Small intestine (tissue), 7 donors: ENCODE results near the gene WNT3A. TPM values are rescaled to one million over a fixed set of nuclear protein-coding genes. Genes with fewer than 3 reads are reported as not detected.

ENCODE experiments used
- DNase-seq, 2 donors: peaks; one replicate each; pipeline versions ENCODE4 v3.0.0 to v3.0.0-alpha.2; 2013
- FAIRE-seq: peaks from 2 replicates; lab custom pipeline; 2012; peaks lifted over from hg19 to GRCh38; lab: Jason Lieb, UNC
- H3K27ac ChIP-seq, 3 donors: one replicate each; pipeline ENCODE4 v1.5.1; 2013; ENCODE audit warnings: low read length in 2 of 3, mild to moderate bottlenecking in 2 of 3, control low read depth in 1 of 3, inconsistent platforms in 1 of 3, low read depth in 1 of 3, moderate library complexity in 1 of 3
- H3K27me3 ChIP-seq, 3 donors: one replicate each; pipeline ENCODE4 v1.6.1; 2013; ENCODE audit warnings: low read length in 3 of 3, inconsistent platforms in 1 of 3; ENCODE audit not compliant: control insufficient read depth in 3 of 3, insufficient read depth in 3 of 3
- H3K36me3 ChIP-seq, 3 donors: one replicate each; pipeline ENCODE4 v1.6.1; 2013; ENCODE audit warnings: low read length in 3 of 3, inconsistent platforms in 1 of 3, low read depth in 1 of 3, mild to moderate bottlenecking in 1 of 3, moderate library complexity in 1 of 3; ENCODE audit not compliant: control insufficient read depth in 3 of 3, insufficient read depth in 2 of 3
- H3K4me1 ChIP-seq, 3 donors: one replicate each; pipeline ENCODE4 v1.6.1; 2013; ENCODE audit warnings: low read length in 2 of 3, inconsistent platforms in 1 of 3, low read depth in 1 of 3, mild to moderate bottlenecking in 1 of 3, moderate library complexity in 1 of 3; ENCODE audit not compliant: control insufficient read depth in 3 of 3, insufficient read depth in 2 of 3
- H3K4me3 ChIP-seq, 3 donors: one replicate each; pipeline ENCODE4 v1.5.1; 2013; ENCODE audit warnings: low read length in 3 of 3, control low read depth in 1 of 3, inconsistent platforms in 1 of 3, low read depth in 1 of 3, mild to moderate bottlenecking in 1 of 3, moderate library complexity in 1 of 3
- H3K9me3 ChIP-seq, 2 donors: one replicate each; pipeline ENCODE4 v1.6.1; 2013; ENCODE audit warnings: low read depth in 1 of 2, low read length in 1 of 2; ENCODE audit not compliant: control insufficient read depth in 2 of 2, insufficient read depth in 1 of 2
- WGBS, 3 donors: extraction: QIAGEN DNeasy Blood & Tissue Kit; methylation state at CpG; one replicate each; pipeline ENCODE4 v1.1.7; 2013; 5-methylcytosine and 5-hydroxymethylcytosine counted together
- polyA plus RNA-seq, 4 donors: library from polyadenylated mRNA; stranded (reverse) in 3 of 4; unstranded in 1 of 4; fragments of 200-250 nt in 3 of 4; fragments of 120-200 nt in 1 of 4; gene quantifications; one replicate each; pipeline versions ENCODE4 v1.2.1 to v1.2.3, GENCODE V29; 2013
- donor health status: healthy with polysubstance abuse.
- donor health status: control.
- donor health status: control.
- donor health status: Bipolar disorder and iron deficiency.
- donor health status: healthy.

Gene WNT3A
- polyA plus RNA-seq, 4 donors, result 0.01 TPM; not detected in 3

GRCh38 chr1:228107636-228108035, 100.8 kb downstream of the WNT3A start:
- no peak for DNase-seq
- peak overlapping the region in 1 of 3 donors; percentile 94 for H3K27ac ChIP-seq

GRCh38 chr1:228108055-228108690, 101.4 kb downstream of the WNT3A start:
- Histone ChIP-seq H3K4me1 (peaks cover 5 to 38% (median 8%) of the 10 kb centered on the region in 3 donors), H3K27me3 (no peaks in the 10 kb centered on the region), H3K27ac (peak overlapping the region; percentile 89 to 94 (median 92)), H3K36me3 (peaks cover 0 to 33% (median 0%) of the 10 kb centered on the region in 3 donors), H3K9me3 (no peaks in the 10 kb centered on the region), H3K4me3 (peak overlapping the region in 2 of 3 donors; percentile 75 to 99)
- no peak for FAIRE-seq
- DNase-seq, result no peak
- WGBS, 3 donors, result 54 to 69% (median 57%) methylated on average over 11 of the region's 11 CpGs

More at GRCh38 chr1:228107636-228108035, 100.8 kb downstream of the WNT3A start:
- FAIRE-seq, result no peak
- peaks cover 5 to 38% (median 8%) of the 10 kb centered on the region in 3 donors for H3K4me1 ChIP-seq
- no peaks in the 10 kb centered on the region for H3K27me3 ChIP-seq
- H3K4me3 ChIP-seq, result peak overlapping the region in 1 of 3 donors; percentile 75
- H3K36me3 ChIP-seq, result peaks cover 0 to 33% (median 0%) of the 10 kb centered on the region in 3 donors
- H3K9me3 ChIP-seq, result no peaks in the 10 kb centered on the region
- 85 to 88% (median 87%) methylated on average over 19 of the region's 19 CpGs for WGBS, 3 donors

- 0 to 3% (median 1%) methylated on average over 8 of the region's 8 CpGs for WGBS, 3 donors
- no peaks in the 10 kb centered on the region for H3K9me3 ChIP-seq
- FAIRE-seq (no peak), DNase-seq (no peak)
- H3K4me1 ChIP-seq, result peaks cover 5 to 35% (median 8%) of the 10 kb centered on the region in 3 donors
- H3K27ac ChIP-seq, result peak overlapping the region; percentile 89 to 94 (median 92)
- H3K4me3 ChIP-seq, result peak overlapping the region; percentile 75 to 99 (median 84)
- H3K36me3 ChIP-seq, result peaks cover 0 to 33% (median 0%) of the 10 kb centered on the region in 3 donors
- no peaks in the 10 kb centered on the region for H3K27me3 ChIP-seq
These were observed 101.9 kb downstream of the WNT3A start for GRCh38 chr1:228108742-228109072.

GRCh38 chr1:228109073-228109961, 102.5 kb downstream of the WNT3A start, which contains the start of gene MRPL55:
Gene MRPL55, minus strand, starts transcription at chr1:228109299. Its CDS starts 1,039 bp downstream, at chr1:228108260.
- Histone ChIP-seq H3K36me3 (peaks cover 0 to 33% (median 0%) of the 10 kb centered on the region in 3 donors), H3K9me3 (no peaks in the 10 kb centered on the region), H3K27me3 (no peaks in the 10 kb centered on the region), H3K4me3 (peak within 1 kb of the TSS; percentile 77 to 99 (median 84)), H3K4me1 (peaks cover 5 to 30% (median 8%) of the 10 kb centered on the region in 3 donors), H3K27ac (peak within 1 kb of the TSS; percentile 89 to 99 (median 94))
- peak; percentile 98 to 100 for DNase-seq
- FAIRE-seq, result no peak
- WGBS, 3 donors, result 0 to 1% (median 0%) methylated on average over 61 to 66 of the region's 66 CpGs

GRCh38 chr1:228109962-228110488, 103.2 kb downstream of the WNT3A start:
- 12 to 32% (median 21%) methylated on average over 15 of the region's 15 CpGs for WGBS, 3 donors
- H3K27ac ChIP-seq, result peak overlapping the region; percentile 89 to 99 (median 93)
- peak overlapping the region; percentile 69 to 99 (median 77) for H3K4me3 ChIP-seq
- DNase-seq, result peak in 1 of 2 donors; percentile 64
- H3K4me1 ChIP-seq, result peaks cover 5 to 30% (median 8%) of the 10 kb centered on the region in 3 donors
- H3K27me3 ChIP-seq, result no peaks in the 10 kb centered on the region
- no peak for FAIRE-seq
- no peaks in the 10 kb centered on the region for H3K9me3 ChIP-seq
- peaks cover 0 to 31% (median 0%) of the 10 kb centered on the region in 3 donors for H3K36me3 ChIP-seq

- H3K9me3 ChIP-seq, result no peaks in the 10 kb centered on the region
- H3K4me3 ChIP-seq, result peak overlapping the region in 1 of 3 donors; percentile 99
- DNase-seq (peak in 1 of 2 donors; percentile 69), FAIRE-seq (no peak)
- peaks cover 5 to 30% (median 8%) of the 10 kb centered on the region in 3 donors for H3K4me1 ChIP-seq
- H3K27ac ChIP-seq, result peak overlapping the region in 2 of 3 donors; percentile 93 to 99
- H3K36me3 ChIP-seq, result peaks cover 0 to 26% (median 0%) of the 10 kb centered on the region in 3 donors
- WGBS, 3 donors, result 25 to 68% (median 36%) methylated on average over 7 of the region's 7 CpGs
- H3K27me3 ChIP-seq, result no peaks in the 10 kb centered on the region
These were observed 103.8 kb downstream of the WNT3A start for GRCh38 chr1:228110556-228110955.
